GF-D8 (cell line): ENCODE measurements around the gene ENPP4.
"Not testable (repeated sequence)": the region's sequence is repeated elsewhere in the genome, so short reads cannot be mapped to it uniquely, and the experiment has no call there.

Experiments
- DNase-seq: peaks from one replicate; lab custom pipeline; 2025; lab: John Stamatoyannopoulos, UW

Gene ENPP4

DNA sequence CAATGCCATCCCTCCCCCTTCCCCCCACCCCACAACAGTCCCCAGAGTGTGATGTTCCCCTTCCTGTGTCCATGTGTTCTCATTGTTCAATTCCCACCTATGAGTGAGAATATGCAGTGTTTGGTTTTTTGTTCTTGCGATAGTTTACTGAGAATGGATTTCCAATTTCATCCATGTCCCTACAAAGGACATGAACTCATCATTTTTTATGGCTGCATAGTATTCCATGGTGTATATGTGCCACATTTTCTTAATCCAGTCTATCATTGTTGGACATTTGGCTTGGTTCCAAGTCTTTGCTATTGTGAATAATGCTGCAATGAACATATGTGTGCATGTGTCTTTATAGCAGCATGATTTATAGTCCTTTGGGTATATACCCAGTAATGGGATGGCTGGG is 1.5 kb downstream of the ENPP4 start:
- not testable (repeated sequence) for DNase-seq

DNA sequence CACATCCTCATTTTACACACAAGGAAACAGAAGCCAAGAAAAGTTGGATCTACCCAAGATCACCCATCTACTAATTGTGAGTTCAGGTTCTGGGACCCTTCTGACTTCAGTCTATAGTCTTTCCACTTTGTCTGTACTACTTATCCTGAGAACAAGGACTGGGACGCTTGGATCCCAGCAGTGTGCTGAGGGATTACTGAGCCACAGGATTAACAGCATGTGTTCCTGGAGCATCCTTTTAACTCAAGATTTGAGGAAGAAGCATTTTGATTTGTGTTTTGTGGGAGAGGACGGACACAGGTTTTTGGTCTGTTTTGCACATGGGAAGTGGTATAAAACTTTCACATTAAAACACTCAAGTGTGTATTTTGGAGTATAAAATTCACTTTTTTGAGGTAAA is 4.4 kb downstream of the ENPP4 start:
- DNase-seq: no peak

DNA sequence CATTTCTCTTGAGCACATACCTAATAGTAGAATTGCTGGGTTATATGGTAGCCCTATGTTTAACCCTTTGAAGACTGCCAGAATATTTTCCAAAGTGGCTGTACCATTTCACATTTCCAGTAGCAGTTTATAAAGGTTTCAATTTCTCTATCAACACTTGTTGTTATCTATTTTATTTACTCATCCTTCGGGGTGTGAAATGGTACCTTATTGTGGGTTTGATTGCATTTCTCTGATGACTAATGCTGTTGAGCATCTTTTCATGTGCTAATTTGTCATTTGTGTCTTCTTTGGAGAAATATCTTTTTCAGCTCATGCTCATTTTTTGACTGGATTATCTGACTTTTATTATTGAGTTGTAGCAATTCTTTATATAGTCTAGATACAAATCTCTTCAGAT is 5.4 kb downstream of the ENPP4 start:
- no peak for DNase-seq

DNA sequence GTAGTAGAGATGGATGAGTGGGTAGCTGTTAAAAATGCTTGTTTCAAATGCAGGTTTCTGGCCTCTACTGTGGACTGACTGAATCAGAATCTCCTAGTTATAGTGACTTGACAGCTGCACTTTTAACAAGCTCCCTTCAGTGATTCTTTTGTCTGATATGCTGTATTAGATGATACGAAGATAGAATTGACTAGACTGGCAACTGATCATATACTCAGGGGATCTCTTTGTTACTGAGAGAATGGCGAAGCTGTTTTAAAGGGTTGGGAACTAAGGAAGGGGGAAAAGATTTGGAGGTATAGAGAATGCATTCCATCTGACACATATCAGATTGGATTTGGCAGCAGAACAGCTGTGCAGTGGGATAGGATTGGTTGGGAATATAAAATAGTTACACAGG is 7.0 kb downstream of the ENPP4 start:
- no peak for DNase-seq

DNA sequence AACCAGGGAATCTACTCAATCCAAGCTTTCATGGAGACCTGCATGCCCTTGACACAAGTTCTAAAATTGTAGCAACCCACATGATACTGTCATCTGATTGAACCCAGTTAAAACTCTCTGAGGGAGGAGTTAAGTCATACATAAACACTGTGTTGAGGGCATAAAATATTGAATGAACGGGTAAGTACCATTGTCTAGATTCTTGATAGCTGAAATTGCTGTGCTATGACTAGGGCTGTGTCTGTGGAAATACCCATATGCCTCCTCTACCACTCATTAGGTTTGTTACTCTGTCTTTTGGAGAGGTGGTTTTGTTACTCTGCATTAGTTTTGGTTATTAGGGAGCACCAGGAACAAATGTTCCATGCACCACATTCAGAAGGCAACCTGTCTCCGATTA is 7.6 kb downstream of the ENPP4 start:
- DNase-seq: no peak

DNA sequence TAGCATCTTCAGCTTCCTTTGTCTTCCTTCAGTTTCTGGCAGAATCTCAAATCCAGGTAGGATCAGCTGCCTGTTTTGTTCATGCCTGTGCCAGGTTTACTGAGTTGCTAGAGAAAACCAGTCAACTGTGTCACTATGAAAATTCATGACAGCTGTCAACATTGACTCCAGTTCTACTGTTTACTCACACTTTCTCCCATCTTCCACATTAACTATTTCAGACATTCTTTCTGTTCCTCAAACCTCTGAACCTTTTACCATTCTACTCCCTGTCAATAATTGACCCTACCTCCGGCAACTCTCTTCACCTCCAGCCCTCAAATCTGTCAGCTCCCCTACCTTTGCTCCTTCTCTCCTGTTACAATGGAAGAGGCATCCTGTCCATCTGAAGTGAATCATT is 8.5 kb downstream of the ENPP4 start:
- no peak for DNase-seq

DNA sequence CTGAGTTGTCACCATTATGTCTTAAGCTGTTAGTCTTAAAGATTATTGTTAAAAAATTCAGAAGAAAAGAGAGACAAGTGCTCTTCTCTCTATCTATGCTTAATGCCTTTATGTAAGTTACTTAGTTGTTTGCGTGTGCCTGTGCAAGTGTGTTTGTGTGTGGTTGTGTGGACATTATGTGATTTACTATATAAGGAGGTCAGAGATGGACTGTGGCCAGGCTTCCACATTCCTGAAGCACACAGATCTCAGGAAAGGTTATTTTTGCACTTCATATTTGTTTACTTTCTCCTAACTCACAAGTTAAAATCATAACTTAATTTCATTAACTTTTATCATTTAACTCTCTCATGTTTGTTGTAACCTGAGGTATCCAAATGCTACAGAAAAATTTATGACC is 14.5 kb downstream of the ENPP4 start:
- no peak for DNase-seq

DNA sequence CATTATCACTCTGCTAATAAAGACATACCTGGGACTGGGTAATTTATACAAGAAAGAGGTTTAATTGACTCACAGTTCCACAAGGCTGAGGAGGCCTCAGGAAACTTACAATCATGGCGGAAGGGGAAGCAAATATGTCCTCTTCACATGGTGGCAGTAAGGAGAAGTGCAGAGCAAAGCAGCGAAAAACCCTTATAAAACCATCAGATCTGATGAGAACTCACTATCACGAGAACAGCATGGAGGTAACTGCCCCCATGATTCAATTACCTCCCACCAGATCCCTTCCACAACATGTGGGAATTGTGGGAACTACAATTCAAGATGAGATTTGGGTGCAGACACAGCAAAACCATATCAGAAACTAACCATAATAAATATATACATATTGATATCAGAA is 19.3 kb downstream of the ENPP4 start:
- DNase-seq: not testable (repeated sequence)

DNA sequence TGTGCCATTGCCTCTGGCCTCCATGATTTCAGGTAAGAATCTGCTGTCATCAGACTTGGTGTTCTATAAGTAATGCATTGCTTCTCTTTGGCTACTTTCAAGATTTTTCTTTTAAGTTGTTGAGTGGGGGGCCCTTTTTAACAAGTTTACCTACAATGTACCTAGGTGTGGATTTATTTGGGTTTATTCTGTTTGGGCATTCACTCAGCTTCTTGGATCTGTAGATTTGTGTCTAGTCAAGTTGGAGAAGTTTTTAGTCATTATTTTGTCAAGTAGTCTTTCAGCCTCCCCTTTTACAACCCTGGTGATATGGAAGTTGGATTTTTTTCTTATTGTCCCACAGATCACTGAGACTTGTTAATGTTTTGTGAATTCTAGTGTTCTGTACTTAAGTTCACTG is 26.9 kb downstream of the ENPP4 start:
- DNase-seq: no peak

DNA sequence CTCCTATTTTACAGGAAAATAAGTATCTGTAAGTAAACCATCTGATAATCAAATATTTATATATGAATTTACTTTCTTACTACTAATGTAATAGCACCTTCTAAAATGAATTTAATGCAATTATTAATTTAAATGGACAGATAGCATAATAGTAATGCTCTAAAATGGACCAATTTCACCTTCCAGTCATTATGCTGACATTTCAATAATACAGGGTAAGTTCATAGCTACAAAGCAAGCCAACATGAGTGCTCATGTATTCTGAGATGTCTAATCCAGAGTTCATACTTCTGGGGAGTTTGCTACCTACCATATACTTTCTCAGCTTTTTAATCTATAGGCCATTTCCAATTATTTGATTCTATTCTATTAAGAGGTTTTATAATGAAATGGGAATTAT is 29.4 kb downstream of the ENPP4 start:
- DNase-seq: no peak

DNA sequence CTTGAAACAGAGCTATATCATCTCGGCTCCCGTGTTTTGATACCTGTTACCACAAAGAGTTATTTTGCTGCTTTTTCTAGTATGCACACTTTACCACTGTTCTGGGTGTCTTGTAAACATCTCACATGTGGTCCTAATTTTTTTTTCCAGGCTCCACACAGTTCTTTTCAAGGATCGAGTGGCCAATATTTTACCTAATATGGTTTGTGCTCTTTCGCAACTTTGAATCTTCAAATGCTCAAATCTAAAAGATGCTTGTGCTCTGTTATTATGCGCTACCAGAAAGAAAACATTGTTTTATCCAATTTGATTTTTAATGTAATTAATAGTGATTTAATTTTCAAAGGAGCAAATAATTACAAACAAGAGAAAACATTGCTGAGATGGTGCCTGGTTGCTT is 30.3 kb downstream of the ENPP4 start:
- no peak for DNase-seq

DNA sequence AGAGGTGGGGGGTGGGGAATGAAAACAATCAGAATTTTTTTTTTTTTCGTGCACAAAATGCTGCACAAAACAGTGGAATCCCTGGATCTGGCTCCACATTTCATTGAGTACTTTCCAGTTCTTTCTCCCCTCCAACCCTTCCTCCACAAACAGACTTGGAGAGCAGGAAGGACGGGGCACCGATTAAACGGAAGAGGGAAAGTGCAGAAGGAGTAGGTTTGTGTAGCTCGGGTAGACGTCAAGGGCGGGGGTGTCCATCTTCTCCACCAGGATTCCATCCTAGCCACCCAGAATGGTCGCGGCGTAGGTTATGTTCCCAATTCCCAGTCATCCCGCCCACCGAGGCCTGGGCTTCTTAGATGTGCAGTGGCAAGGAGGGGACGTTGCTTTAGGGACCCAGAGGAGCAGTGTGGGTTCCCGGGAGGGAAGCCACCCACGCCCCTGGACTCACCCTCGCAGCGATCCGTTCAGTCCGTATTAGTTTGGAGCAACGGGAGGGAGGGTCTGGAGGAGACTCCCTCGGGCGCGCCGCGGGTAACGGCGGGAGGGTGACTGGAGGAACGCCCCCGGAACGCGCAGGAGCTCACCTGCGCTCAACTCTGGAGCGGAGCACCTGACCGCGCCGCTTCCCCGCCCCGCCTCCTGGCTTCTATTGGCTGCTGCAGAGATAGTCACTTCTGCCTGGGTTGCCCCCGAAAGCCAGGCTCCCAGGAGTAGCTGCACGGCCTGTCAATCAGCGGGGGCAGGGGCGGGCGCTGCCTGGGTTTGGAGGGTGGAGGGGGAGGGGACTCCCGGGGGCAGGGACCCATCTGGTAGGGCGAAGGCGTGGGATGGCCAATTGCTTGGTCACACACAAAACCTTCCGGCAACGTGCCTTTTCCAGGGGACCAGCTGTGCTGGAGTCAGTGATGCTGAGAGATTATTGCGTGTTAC is 40.8 kb downstream of the ENPP4 start, which contains the start of gene ENPP5:
Gene ENPP5 (minus strand): TSS at position 624 of the 933 bp plus-strand sequence. CDS start 2,718 bp downstream, outside the sequence.
- DNase-seq: no peak

DNA sequence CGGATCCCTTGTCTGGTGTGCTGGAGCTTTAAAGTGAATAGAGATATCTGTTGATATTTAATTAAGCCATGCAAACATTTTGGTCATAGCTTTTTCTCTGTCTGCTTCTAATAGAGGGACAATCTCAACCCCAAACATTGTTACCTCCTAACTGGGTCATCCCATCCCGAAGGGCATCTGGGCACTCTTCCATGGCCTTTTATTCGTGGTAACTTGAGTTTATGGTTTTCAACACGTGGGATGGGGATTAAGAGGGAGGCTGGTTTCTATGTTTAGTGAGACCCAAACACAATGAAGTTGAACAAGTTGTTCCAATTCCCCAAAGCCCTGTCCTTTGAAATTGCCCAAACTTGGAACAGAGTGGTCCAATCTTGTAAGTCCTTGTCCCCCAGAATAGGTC is 42.4 kb downstream of the ENPP4 start:
- DNase-seq: no peak

DNA sequence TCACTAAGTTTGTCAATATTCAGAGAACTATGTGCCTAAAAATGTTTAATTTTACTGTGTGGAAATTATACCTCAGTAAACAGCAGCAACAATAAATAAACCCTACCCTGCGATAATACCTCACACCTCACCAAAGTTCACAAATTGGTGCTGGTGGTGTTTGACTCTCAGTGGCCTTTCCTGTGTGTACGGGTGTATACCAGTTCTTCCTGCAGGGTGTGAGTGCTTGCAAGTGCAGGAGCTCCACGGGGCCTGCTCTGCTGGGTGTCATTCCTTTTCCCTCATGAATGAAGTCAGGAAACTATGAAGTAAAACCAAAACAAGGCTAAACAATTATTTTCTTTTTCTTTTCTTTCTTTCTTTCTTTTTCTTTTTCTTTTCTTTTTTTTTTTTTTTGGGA is 45.1 kb downstream of the ENPP4 start:
- no peak for DNase-seq

DNA sequence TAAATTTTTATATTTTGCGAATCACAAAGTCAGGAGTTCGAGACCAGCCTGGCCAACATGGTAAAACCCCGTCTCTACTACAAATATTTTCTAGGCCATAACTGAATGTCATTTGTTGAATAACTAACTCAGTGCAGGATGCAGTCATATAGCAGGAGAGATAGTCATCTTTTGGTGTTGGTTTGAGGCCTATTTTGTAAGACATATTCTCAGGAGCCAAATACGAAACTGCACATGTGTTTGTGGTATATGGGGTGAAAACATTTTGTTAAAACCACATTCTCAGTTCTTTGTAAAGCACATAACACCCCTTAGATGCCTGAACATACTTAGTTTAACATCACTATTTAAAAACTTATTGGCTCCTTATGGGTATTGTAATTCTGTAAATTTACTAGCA is 45.7 kb downstream of the ENPP4 start:
- no peak for DNase-seq

DNA sequence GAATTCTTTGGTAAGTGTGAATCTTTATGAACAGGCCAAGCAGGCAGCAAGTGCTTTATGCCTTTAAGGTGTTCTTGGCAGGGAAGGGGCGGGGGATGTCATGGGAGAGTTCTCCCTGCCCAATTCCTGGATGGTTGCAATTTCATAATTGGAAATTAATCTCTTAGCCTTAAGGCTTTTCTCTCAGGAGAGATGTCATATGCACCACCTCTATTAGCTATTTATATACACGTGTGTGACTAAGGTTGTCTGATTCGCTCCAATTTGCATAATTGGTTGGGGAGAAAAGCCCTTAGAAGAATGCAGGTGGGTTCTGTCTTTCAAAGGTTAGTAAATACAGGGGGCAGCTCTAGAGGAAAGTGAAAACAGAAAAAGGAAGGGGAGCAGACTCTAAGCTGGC is 46.2 kb downstream of the ENPP4 start:
- DNase-seq: no peak

DNA sequence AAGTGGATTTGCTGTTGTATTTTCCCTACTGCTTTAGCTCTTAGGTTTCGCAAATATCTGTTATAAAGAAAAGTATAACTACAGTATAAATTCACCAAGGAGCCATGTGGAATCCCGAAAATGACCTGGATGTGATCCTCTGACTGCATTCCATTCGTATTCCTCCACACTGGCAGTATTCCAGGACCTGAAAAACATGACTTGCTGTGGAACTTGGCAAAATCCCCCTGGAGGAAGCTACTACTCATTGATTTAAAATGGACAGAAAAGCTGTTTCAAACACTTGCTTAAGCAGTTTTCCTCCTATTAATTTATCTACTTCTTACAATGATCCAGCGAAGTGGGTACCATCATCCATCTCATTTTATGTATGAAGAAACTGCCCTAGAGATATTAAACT is 54.3 kb downstream of the ENPP4 start:
- no peak for DNase-seq

DNA sequence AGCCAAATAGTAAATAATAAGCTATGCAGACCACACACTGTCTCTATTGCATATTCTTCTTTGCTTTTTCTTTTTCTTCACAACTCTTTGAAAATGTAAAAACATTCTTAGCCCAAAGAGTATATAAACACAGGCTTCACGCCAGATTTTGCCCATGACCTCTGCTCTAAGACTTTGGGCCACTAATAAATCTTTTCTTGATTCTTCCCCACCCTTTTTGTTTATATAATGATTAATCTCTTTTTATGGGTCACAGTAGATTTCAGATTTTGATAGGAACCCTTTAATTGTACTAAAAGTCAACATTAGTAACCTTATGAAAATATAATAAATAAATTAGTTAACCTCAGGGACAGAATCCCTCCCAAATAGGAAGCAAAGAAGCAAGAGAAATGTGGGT is 56.8 kb downstream of the ENPP4 start:
- DNase-seq: no peak

DNA sequence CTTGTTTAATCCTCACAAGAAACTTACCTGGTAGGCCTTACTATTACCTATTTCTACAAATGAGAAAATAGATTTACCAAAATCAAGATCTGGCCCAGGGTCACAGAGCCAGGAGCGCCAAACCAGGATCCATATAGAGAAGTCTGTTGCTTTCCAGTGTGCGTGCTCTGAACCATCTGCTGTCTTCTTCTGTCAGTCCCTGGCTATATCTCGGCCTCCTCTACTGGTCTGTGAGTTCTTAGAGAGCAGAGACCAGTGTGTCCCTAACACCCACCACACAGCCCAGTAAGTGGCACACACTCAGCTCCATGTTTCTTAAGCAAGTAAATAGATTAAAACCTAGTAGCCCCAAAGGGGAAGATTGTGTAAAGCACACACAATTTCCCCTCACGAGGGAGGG is 59.9 kb downstream of the ENPP4 start:
- no peak for DNase-seq

DNA sequence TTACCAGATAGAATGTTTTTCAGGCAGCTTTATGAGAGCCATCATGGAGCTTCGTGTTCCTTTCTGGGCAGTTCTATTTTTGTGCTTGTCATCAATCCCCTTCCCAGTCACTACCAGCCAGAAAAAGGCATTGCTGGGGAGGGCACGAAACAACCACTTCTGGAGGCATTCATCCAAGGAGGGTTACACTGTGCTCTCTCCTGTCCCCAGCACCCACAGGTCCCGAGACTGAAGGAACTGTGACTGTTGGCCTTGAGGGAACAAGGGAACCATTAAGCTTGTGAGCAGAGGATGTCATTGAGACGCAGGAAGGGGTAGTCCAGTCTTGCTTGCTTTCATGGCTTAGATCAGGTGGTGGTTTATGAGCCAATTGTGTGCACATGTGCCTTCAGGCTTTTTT is 61.1 kb downstream of the ENPP4 start:
- no peak for DNase-seq

DNA sequence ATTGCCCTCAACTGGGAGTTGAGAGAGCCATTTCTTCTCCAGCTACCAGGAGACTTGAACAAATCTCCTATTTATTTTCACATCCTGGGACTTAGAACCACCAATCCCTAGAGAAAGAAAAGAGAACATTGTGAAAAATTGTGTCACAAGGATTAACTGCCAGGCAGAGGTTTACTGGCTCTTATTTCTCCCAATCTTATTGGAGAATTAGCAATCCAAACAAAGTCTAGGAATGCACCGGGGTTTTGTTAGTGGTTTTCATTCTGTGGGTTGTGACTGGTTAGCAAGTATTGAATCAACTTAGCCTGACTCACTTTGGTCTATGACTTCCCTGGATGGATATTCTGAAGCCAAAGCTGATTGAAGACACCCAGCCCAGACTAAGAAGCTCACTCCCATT is 62.2 kb downstream of the ENPP4 start:
- no peak for DNase-seq
